Spinal cord (tissue), 10 donors: Measurements from ENCODE around the gene GARIN5A. TPM values are rescaled to one million over a fixed set of nuclear protein-coding genes. Genes with fewer than 3 reads are reported as not detected.
A peak's percentile ranks its signal among the peaks of the same experiment; 100 is the strongest.

Experiments
- DNase-seq, 6 donors: peaks; one replicate each; pipeline versions ENCODE4 v3.0.0 to v3.0.0-alpha.2; 2013 to 2015; ENCODE audit warnings: low spot score in 6 of 6, low read depth in 4 of 6
- H3K27ac ChIP-seq: one replicate; pipeline ENCODE4 v1.5.1; 2013; ENCODE audit warnings: low read depth, low read length, control low read depth
- H3K27me3 ChIP-seq: one replicate; pipeline ENCODE4 v1.6.1; 2013; ENCODE audit warnings: low read length; ENCODE audit not compliant: control insufficient read depth, insufficient read depth
- H3K36me3 ChIP-seq: one replicate; pipeline ENCODE4 v1.6.1; 2013; ENCODE audit warnings: low read length; ENCODE audit not compliant: control insufficient read depth, insufficient read depth
- H3K4me1 ChIP-seq: one replicate; pipeline ENCODE4 v1.6.1; 2013; ENCODE audit warnings: low read length; ENCODE audit not compliant: control insufficient read depth, insufficient read depth
- H3K4me3 ChIP-seq: one replicate; pipeline ENCODE4 v1.5.1; 2013; ENCODE audit warnings: low read depth, low read length, control low read depth
- H3K9me3 ChIP-seq: one replicate; pipeline ENCODE4 v1.6.1; 2013; ENCODE audit warnings: low read length; ENCODE audit not compliant: control insufficient read depth, insufficient read depth
- whole genome bisulfite sequencing: methylation state at CpG from one replicate; pipeline ENCODE4 v1.1.5; 2013; ENCODE audit warnings: missing lambda C conversion rate; ENCODE audit not compliant: insufficient coverage; 5-methylcytosine and 5-hydroxymethylcytosine counted together
- polyA plus RNA-seq, 2 donors: library from polyadenylated mRNA; unstranded; fragments of 120-200 nt; gene quantifications; one replicate each; pipeline ENCODE4 v1.2.1, GENCODE V29; 2013; ENCODE audit not compliant: insufficient read length in 2 of 2
- total RNA-seq, 2 donors: library from RNA; depleted of rRNA in 1 of 2; stranded (reverse); fragments of 120-200 nt in 1 of 2; fragments of >200 nt in 1 of 2; gene quantifications; one replicate each; pipeline versions ENCODE4 v1.2.3 to v1.2.4, GENCODE V29; 2013 to 2014
- donor health status: healthy.

Gene GARIN5A
- total and polyA plus RNA-seq, 4 donors: 4.2 to 14.1 (median 8.7) TPM

DNA sequence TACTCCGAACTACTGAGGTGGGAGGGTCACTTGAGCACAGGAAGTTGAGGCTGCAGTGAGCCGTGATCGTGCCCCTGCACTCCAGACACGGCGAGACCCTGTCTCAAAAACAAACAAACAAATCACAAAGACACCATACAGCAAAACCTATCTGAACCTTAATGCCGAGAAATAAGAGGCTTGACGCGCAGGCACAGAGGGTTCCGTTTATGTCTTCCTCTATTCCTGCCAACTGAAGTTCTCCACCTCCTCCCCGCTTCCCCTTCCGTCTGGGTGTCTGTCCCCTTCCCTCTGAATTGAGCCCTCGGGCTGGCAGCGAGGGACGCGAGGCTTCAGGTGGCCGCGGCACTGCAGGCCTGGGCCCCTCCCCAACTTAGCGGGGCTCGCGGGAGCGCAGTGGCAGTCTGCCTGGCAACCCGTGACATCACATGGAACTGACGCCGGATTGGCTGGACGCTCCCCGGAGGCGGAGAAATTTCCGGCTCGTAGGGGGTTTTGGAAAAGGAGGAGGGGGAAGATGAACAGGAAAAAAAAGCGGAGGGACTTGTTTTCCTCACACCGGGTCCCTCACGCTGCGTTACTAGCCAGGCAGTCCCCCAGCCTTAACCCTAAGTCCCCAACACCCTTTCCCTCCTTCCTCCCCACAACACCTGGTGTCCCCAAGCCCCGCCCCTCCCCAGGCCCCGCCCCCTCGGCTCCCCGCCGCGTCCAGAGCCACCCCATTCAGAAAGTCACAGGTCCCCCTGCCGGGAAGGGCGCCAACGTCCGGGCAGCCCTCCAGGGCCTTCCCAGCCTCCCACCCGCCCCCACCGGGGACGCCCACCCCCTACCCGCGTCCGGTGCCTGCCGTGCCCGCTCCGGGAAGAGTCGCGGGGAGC, 45.1 kb downstream of the GARIN5A start:
- H3K9me3 ChIP-seq: no peaks in the 10 kb centered on the region
- WGBS: under 1% methylated on average over 36 of the region's 54 CpGs
- peaks cover 29% of the 10 kb centered on the region for H3K27me3 ChIP-seq

DNA sequence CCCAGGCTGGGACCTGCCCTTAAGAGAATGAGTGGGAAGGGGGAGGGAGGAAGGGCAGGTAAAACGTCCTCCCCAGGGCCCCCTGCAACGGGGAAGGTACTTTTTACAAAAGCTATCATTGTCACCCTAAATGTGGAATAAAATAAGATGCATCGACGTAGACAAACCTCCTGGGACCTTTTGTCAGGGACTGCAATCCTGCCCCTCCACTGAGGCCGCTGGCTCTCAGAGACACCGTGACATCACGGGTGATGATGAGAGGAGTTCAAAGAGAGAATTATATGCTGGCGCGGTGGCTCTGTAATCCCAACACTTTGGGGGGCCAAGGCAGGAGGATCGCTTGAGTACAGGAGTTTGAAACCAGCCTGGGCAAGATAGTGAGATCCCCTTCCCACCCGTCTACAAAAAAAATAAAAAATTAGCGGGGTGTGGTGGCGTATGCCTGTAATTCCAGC, 45.7 kb downstream of the GARIN5A start:
- DNase-seq: no peak
- no peak overlapping the region for H3K27ac ChIP-seq
- peaks cover 29% of the 10 kb centered on the region for H3K27me3 ChIP-seq

More for the DNA sequence above, 45.1 kb downstream of the GARIN5A start:
- H3K4me1 ChIP-seq: peaks cover 27% of the 10 kb centered on the region
- no peak overlapping the region for H3K27ac ChIP-seq
- DNase-seq: peak; percentile 74 to 97 (median 86)
- no peaks in the 10 kb centered on the region for H3K36me3 ChIP-seq
- peak overlapping the region; percentile 65 for H3K4me3 ChIP-seq

DNA sequence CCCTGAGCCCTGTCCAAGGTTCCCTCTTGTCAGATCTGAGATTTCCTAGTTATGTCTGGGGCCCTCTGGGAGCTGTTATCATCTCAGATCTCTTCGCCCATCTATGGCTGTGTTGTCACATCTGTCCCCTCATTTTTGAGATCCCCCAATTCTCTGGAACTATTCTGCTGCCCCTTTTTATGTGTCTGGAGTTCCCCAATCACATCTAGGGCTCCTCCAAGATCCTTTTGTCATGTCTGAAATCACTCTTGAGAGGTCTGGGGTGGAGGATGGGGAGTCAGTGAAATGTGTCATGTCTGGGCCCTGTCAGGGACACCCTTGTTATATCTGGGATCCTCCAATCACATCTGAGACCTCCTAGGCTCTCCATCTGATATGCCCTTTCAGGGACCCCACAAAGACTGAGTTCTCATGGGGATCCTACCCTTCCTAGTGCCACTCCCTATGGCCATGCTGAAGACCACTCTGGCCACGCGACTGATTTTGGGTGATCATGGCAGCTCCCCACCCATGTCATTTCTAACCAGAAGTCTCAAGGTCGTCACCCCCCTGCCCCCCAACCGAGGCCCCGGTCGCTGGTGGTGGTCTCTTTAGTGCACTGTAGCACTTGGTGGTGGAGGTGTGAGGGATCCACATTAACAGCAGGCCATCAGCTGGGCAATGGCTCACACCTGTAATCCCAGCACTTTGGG, 47.7 kb downstream of the GARIN5A start:
- Histone ChIP-seq H3K4me3 (no peak overlapping the region), H3K9me3 (no peaks in the 10 kb centered on the region), H3K4me1 (peaks cover 27% of the 10 kb centered on the region), H3K27ac (no peak overlapping the region), H3K36me3 (no peaks in the 10 kb centered on the region), H3K27me3 (peaks cover 29% of the 10 kb centered on the region)
- no peak for DNase-seq
- WGBS: 100% methylated on average over 2 of the region's 7 CpGs

More for the DNA sequence above, 45.7 kb downstream of the GARIN5A start:
- 18% methylated on average over 3 of the region's 13 CpGs for WGBS
- Histone ChIP-seq H3K4me1 (peaks cover 27% of the 10 kb centered on the region), H3K9me3 (no peaks in the 10 kb centered on the region), H3K36me3 (no peaks in the 10 kb centered on the region), H3K4me3 (peak overlapping the region; percentile 65)

DNA sequence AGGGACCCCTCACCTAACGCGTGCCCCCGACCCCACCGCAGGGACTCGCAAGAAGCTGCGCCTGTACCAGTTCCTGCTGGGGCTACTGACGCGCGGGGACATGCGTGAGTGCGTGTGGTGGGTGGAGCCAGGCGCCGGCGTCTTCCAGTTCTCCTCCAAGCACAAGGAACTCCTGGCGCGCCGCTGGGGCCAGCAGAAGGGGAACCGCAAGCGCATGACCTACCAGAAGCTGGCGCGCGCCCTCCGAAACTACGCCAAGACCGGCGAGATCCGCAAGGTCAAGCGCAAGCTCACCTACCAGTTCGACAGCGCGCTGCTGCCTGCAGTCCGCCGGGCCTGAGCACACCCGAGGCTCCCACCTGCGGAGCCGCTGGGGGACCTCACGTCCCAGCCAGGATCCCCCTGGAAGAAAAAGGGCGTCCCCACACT, 48.6 kb downstream of the GARIN5A start:
- H3K27me3 ChIP-seq: peaks cover 29% of the 10 kb centered on the region
- DNase-seq: peak in 5 of 6 donors; percentile 20 to 82 (median 31)
- no peak overlapping the region for H3K27ac ChIP-seq
- peaks cover 27% of the 10 kb centered on the region for H3K4me1 ChIP-seq
- no peaks in the 10 kb centered on the region for H3K36me3 ChIP-seq
- no peaks in the 10 kb centered on the region for H3K9me3 ChIP-seq
- 4% methylated on average over 38 of the region's 38 CpGs for WGBS
- peak overlapping the region; percentile 9 for H3K4me3 ChIP-seq

DNA sequence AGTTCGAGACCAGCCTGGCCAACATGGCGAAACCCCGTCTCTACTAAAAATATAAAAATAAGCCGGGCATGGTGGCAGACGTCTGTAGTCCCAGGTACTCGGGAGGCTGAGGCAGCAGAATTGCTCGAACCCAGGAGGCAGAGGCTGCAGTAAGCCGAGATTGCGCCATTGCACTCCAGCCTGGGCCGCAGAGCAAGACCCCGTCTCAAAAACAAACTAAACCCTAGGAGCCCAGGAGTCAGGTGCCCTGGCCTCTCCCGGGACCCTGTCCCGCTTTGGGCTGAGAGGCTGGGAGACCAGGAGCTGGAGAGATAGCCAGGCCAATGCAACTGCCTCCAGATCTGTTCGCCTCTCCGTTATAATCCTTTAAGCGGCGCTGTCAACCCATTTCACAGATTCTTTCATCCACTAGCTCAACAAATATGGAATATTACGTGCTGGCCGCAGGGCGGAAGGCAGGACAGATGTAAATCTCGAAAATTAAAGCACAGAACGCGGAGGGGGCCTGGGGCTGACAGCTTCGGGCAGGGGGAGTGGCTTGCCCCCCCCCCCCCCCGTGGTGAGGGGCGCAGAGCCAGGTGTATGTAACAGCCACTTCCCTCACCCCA, 49.2 kb downstream of the GARIN5A start:
- Histone ChIP-seq H3K4me1 (peaks cover 23% of the 10 kb centered on the region), H3K36me3 (no peaks in the 10 kb centered on the region), H3K4me3 (peak overlapping the region; percentile 9), H3K27me3 (peaks cover 25% of the 10 kb centered on the region), H3K9me3 (no peaks in the 10 kb centered on the region), H3K27ac (no peak overlapping the region)
- WGBS: 93% methylated on average over 19 of the region's 26 CpGs
- no peak for DNase-seq

DNA sequence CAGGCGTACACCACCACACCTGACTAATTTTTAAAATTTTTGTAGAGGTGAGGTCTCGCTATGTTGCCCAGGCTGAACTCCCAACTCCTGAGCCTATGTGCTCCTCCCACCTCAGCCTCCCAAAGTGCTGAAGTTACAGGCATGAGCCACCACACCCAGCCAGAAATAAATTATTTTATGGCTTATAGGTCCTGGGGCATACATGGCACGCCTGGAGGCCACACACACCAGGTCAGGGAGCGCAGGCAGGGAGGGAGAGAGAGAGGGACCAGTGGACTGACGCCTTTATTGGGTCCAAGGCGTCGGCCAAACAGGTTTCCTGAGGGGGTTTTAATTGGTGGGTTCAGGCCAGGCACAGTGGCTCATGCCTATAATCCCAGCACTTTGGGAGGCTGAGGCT, 51.1 kb downstream of the GARIN5A start:
- DNase-seq: no peak
- Histone ChIP-seq H3K36me3 (no peaks in the 10 kb centered on the region), H3K27ac (no peak overlapping the region), H3K27me3 (peaks cover 22% of the 10 kb centered on the region), H3K9me3 (no peaks in the 10 kb centered on the region), H3K4me1 (peaks cover 9% of the 10 kb centered on the region), H3K4me3 (no peak overlapping the region)
- whole genome bisulfite sequencing: 95% methylated on average over 5 of the region's 7 CpGs

DNA sequence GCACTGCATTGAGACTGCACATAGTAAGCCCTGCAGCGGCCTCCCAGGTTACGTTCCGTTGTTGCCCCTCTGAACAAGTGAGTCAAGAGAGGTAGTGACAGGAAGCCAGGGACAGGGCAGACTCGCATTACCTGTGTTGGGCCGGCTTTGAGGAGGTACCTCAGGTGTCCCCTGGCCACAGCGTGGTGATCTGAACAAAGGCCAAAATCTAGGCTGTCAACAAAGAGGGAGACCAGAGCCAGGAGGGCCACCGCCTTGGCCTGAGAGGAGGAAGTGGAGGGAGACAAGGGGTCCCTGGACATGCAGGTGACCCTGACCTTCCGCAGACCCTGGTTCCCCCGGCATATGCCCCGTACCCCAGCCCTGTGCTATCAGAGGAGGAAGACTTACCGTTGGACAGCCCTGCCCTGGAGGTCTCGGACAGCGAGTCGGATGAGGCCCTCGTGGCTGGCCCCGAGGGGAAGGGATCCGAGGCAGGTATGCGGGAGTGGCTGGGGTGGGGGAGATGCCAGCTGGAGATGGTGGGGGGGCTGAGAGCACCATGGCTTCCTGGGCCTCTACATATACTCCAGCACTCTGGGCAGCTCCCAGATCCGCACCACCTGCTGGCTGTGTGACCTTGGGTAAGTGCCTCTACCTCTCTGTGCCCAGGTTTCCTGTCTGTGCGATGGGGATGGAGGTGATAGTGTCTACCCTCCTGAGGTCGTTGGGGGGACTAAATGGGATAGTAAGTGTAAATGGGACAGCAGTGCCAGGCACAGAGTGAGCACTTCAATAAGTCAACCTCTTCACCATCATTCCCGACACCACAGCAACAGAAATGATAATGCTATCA, 53.2 kb downstream of the GARIN5A start:
- 88% methylated on average over 19 of the region's 22 CpGs for WGBS
- no peak overlapping the region for H3K4me3 ChIP-seq
- no peak overlapping the region for H3K27ac ChIP-seq
- DNase-seq: no peak
- H3K4me1 ChIP-seq: peaks cover 13% of the 10 kb centered on the region
- peaks cover 30% of the 10 kb centered on the region for H3K27me3 ChIP-seq
- H3K36me3 ChIP-seq: no peaks in the 10 kb centered on the region
- no peaks in the 10 kb centered on the region for H3K9me3 ChIP-seq

DNA sequence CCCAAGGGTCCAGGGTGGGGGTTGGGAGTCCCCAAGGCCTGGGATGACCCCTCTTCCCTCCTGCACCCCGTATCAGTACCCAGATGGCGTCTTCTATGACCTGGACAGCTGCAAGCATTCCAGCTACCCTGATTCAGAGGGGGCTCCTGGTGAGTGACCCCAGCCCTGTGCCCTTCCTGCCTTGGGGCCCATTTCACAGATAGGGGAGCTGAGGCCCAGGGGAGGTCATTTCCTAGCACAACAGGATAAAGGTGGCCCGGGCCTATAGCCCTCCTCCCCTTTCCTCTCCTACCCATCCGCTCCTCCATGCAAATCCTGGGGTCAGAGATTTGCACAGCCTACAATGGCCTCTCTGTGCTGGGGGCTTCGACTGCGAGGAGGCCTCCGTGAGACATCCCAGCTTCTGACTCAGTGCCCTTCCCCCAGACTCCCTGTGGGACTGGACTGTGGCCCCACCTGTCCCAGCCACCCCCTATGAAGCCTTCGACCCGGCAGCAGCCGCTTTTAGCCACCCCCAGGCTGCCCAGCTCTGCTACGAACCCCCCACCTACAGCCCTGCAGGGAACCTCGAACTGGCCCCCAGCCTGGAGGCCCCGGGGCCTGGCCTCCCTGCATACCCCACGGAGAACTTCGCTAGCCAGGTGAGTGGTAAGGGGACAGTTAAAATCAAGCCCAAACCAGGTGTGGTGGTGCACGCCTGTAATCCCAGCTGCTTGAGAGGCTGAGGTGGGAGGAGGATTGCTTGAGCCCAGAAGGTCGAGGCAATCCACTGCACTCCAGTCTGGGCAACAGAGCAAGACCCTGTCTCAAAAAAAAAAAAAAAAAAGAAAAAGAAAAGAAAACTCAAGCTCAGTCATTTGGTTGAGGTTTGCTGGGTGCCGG, 54.0 kb downstream of the GARIN5A start:
- DNase-seq: no peak
- Histone ChIP-seq H3K27me3 (peaks cover 30% of the 10 kb centered on the region), H3K36me3 (peaks cover 3% of the 10 kb centered on the region), H3K9me3 (no peaks in the 10 kb centered on the region), H3K4me1 (peaks cover 9% of the 10 kb centered on the region), H3K4me3 (no peak overlapping the region), H3K27ac (no peak overlapping the region)
- WGBS: 88% methylated on average over 11 of the region's 18 CpGs
